K562 (cell line): ENCODE data around the gene NEB. TPM values are rescaled to one million over a fixed set of nuclear protein-coding genes. Genes with fewer than 3 reads are reported as not detected.

Experiments
- ATAC-seq: fragments of 200-7000 bp; cut with Tn5 transposase; 3 replicates; pipeline ENCODE4 v1.9.1; 2020; ENCODE audit warnings: moderate library complexity
- BruUV-seq: library from RNA; stranded (reverse); fragments of 400-500 nt; replicated peaks from 2 replicates; lab custom pipeline; 2021; lab: Mats Ljungman, UMichigan
- CTCF ChIA-PET: fragments of 300-600 bp; formaldehyde crosslinking; extraction: SDS; loops from one replicate; lab custom pipeline; 2021; ENCODE audit warnings: low intra/inter-chr PET ratio; lab: Yijun Ruan, JAX
- POLR2A ChIA-PET: fragments of 300-600, 350-650 bp; sonication (Branson Sonifier 250); formaldehyde crosslinking; extraction: SDS; loops from one replicate; lab custom pipeline; 2021; ENCODE audit warnings: antibody characterized with exemption, inconsistent platforms; lab: Yijun Ruan, JAX
- DNase-seq, 4 experiments: peaks; one replicate each; pipeline versions ENCODE4 v3.0.0 to v3.0.0-alpha.2; 2011 to 2018; ENCODE audit warnings: low spot score in 3 of 4, mixed read lengths in 3 of 4; ENCODE audit errors: extremely low read depth in 1 of 4
- FAIRE-seq: peaks from 2 replicates; lab custom pipeline; 2011; peaks lifted over from hg19 to GRCh38; lab: Jason Lieb, UNC
- H2AFZ ChIP-seq: 2 replicates; pipeline ENCODE4 v1.6.0; 2011; ENCODE audit warnings: low read depth, low read length, control low read depth, inconsistent platforms
- H3K27ac ChIP-seq: fragments of 200-600 bp; 3 replicates; pipeline ENCODE4 v1.8.0; 2011; ENCODE audit warnings: low read depth, mild to moderate bottlenecking, control low read depth, inconsistent platforms, low read length, moderate library complexity, mixed read lengths; ENCODE audit errors: extremely low read depth
- H3K27me3 ChIP-seq, 2 experiments: fragments of 300-600 bp in 1 of 2; 2 replicates in 1 of 2; 3 replicates in 1 of 2; pipeline versions ENCODE4 v1.6.0 to v1.8.0; 2011; ENCODE audit warnings: inconsistent platforms in 2 of 2, low read length in 2 of 2, mild to moderate bottlenecking in 1 of 2, mixed read lengths in 1 of 2, moderate library complexity in 1 of 2; ENCODE audit not compliant: control insufficient read depth in 2 of 2, insufficient read depth in 2 of 2
- H3K36me3 ChIP-seq: fragments of 300-600 bp; 3 replicates; pipeline ENCODE4 v1.8.0; 2011; ENCODE audit warnings: mild to moderate bottlenecking, low read length, inconsistent platforms; ENCODE audit not compliant: control insufficient read depth, insufficient read depth
- H3K4me1 ChIP-seq, 2 experiments: fragments of 200-600 bp in 1 of 2; replicated peaks in 1 of 2; 2 replicates in 1 of 2; 3 replicates in 1 of 2; pipeline versions ENCODE4 v1.5.1 to v1.8.0; 2011; ENCODE audit warnings: inconsistent platforms in 2 of 2, low read length in 2 of 2, mild to moderate bottlenecking in 1 of 2, mixed read lengths in 1 of 2, moderate library complexity in 1 of 2; ENCODE audit not compliant: control insufficient read depth in 2 of 2, insufficient read depth in 2 of 2
- H3K4me2 ChIP-seq: 2 replicates; pipeline ENCODE4 v1.6.1; 2011; ENCODE audit warnings: low read length, control low read depth, inconsistent platforms, mixed read lengths; ENCODE audit not compliant: insufficient read depth
- H3K4me3 ChIP-seq: fragments of 200-600 bp; sonication (generic), shearing (Covaris generic); 2 replicates; pipeline ENCODE4 v1.5.1; 2016; ENCODE audit warnings: control low read depth, inconsistent platforms
- H3K79me2 ChIP-seq: fragments of 200-600 bp; 3 replicates; pipeline ENCODE4 v1.8.0; 2011; ENCODE audit warnings: low read length, inconsistent platforms; ENCODE audit not compliant: control insufficient read depth, insufficient read depth
- H3K9ac ChIP-seq, 2 experiments: 2 replicates each; pipeline versions ENCODE4 v1.6.0 to v1.6.1; 2011; ENCODE audit warnings: low read depth in 2 of 2, low read length in 2 of 2, control low read depth in 1 of 2, inconsistent platforms in 1 of 2, mild to moderate bottlenecking in 1 of 2, mixed read lengths in 1 of 2; ENCODE audit not compliant: insufficient read depth in 1 of 2
- H3K9me1 ChIP-seq: one replicate; pipeline ENCODE4 v1.6.0; 2011; ENCODE audit warnings: inconsistent platforms, mild to moderate bottlenecking, low read length, moderate library complexity; ENCODE audit not compliant: control insufficient read depth, insufficient read depth
- H3K9me3 ChIP-seq: replicated peaks from 2 replicates; pipeline ENCODE4 v1.5.1; 2011; ENCODE audit warnings: low read depth, low read length, inconsistent platforms; ENCODE audit not compliant: control insufficient read depth, insufficient read depth
- H4K20me1 ChIP-seq: replicated peaks from 2 replicates; pipeline ENCODE4 v1.6.1; 2011; ENCODE audit warnings: low read length, inconsistent platforms, mixed read lengths; ENCODE audit not compliant: control insufficient read depth, insufficient read depth
- BHLHE40 ChIP-seq: IDR thresholded peaks from 2 replicates; pipeline ENCODE4 v1.6.1; 2011; ENCODE audit warnings: low read length, improper control_type of control experiment
- CBFB ChIP-seq: sonication (generic); formaldehyde crosslinking; IDR thresholded peaks from 2 replicates; pipeline ENCODE4 v1.4.0; 2020; ENCODE audit warnings: mild to moderate bottlenecking, missing genetic modification reagents
- DEAF1 ChIP-seq: fragments of 450-650 bp; formaldehyde crosslinking; IDR thresholded peaks from 2 replicates; pipeline ENCODE4 v1.4.0; 2020; ENCODE audit warnings: mild to moderate bottlenecking, moderate library complexity
- EGR1 ChIP-seq: fragments of 450-650 bp; conservative IDR thresholded peaks from 2 replicates; pipeline ENCODE4 v1.6.1; 2017; ENCODE audit warnings: mild to moderate bottlenecking
- HSF4 ChIP-seq: fragments of 250-450 bp; sonication (Bioruptor Pico); IDR thresholded peaks from 2 replicates; pipeline ENCODE4 v2.1.2; 2022; ENCODE audit warnings: mild to moderate bottlenecking, moderate library complexity, borderline replicate concordance
- MNT ChIP-seq, 2 experiments: fragments of 450-650 bp; conservative IDR thresholded peaks; 2 replicates each; pipeline ENCODE4 v1.6.1; 2017; ENCODE audit warnings: mild to moderate bottlenecking in 2 of 2, moderate library complexity in 2 of 2
- PURB ChIP-seq: sonication (generic); formaldehyde crosslinking; IDR thresholded peaks from 2 replicates; pipeline ENCODE4 v1.9.0; 2021; ENCODE audit warnings: low read depth, mild to moderate bottlenecking, missing genetic modification reagents
- SNIP1 ChIP-seq: fragments of 450-650 bp; IDR thresholded peaks from 2 replicates; pipeline ENCODE4 v1.7.1; 2017; ENCODE audit warnings: low read depth, mild to moderate bottlenecking
- SRF ChIP-seq, 2 experiments: fragments of 250-450, 450-650 bp in 1 of 2; sonication (Bioruptor Pico) in 1 of 2; sonication (generic) in 1 of 2; formaldehyde crosslinking; IDR thresholded peaks; 2 replicates each; pipeline versions ENCODE4 v1.5.0 to v1.5.1; 2020 to 2022; ENCODE audit warnings: mild to moderate bottlenecking in 1 of 2, missing genetic modification reagents in 1 of 2
- TEAD4 ChIP-seq, 2 experiments: sonication (generic) in 1 of 2; formaldehyde crosslinking in 1 of 2; IDR thresholded peaks; 2 replicates each; pipeline versions ENCODE4 v1.6.1 to v1.8.0; 2012 to 2022; ENCODE audit warnings: borderline replicate concordance in 1 of 2, inconsistent platforms in 1 of 2, low read length in 1 of 2, mild to moderate bottlenecking in 1 of 2, missing genetic modification reagents in 1 of 2
- WHSC1 ChIP-seq: IDR thresholded peaks from one replicate; pipeline ENCODE4 v1.6.1; 2012; ENCODE audit warnings: low read length, control low read depth, inconsistent platforms
- ZFPM2 ChIP-seq: fragments of 250-450 bp; sonication (Bioruptor Pico); IDR thresholded peaks from 2 replicates; pipeline ENCODE4 v1.5.1; 2022; ENCODE audit warnings: mild to moderate bottlenecking
- ZNF445 ChIP-seq: fragments of 250-450 bp; sonication (Bioruptor Pico); IDR thresholded peaks from 2 replicates; pipeline ENCODE4 v1.4.0; 2020; ENCODE audit warnings: low read depth, mild to moderate bottlenecking, moderate library complexity
- WGBS: fragments of 100-300 bp; shearing (Covaris generic); methylation state at CpG from one replicate; pipeline ENCODE4 v1.1.6; 2016; ENCODE audit warnings: low coverage, mixed read lengths; ENCODE audit not compliant: insufficient coverage; ENCODE audit errors: missing lambda C conversion rate; 5-methylcytosine and 5-hydroxymethylcytosine counted together
- in situ Hi-C: fragments of 300-500 bp; cut with MboI; formaldehyde crosslinking; loops from 4 replicates; pipeline ENCODE4 v1.15.0; 2018; ENCODE audit warnings: inconsistent platforms, mixed read lengths
- intact Hi-C: fragments of 100-400 bp; cut with micrococcal nuclease; formaldehyde crosslinking; loops from 2 replicates; pipeline ENCODE4 v1.14.2; 2022
- polyA plus RNA-seq, 8 experiments: library from polyadenylated mRNA; depleted of rRNA in 4 of 8; stranded (reverse) in 5 of 8; unstranded in 3 of 8; fragments of >200 nt; fragmentation: Nextera tagmentation in 2 of 8; fragmentation: Illumina TruSeq in 1 of 8; extraction: Ambion mirVana in 2 of 8; extraction: Trizol in 1 of 8; gene quantifications; 2 replicates each; pipeline versions ENCODE4 v1.2.1 to v1.2.3, GENCODE V29; 2011 to 2014; ENCODE audit warnings: inconsistent platforms in 1 of 8, missing spikeins in 1 of 8
- total RNA-seq, 7 experiments: library from RNA; depleted of rRNA in 6 of 7; stranded (reverse); fragments of >200 nt in 6 of 7; fragmentation: Illumina TruSeq in 2 of 7; extraction: Trizol in 2 of 7; gene quantifications; 2 replicates each; pipeline versions ENCODE4 v1.2.1 to v1.2.3, GENCODE V29; 2011 to 2021; ENCODE audit warnings: low replicate concordance in 1 of 7
- TF ChIP-seq, protein P1 (sequence below), 2 experiments: fragments of 450-650 bp in 1 of 2; sonication (generic) in 1 of 2; formaldehyde crosslinking in 1 of 2; IDR thresholded peaks in 1 of 2; conservative IDR thresholded peaks in 1 of 2; 2 replicates each; pipeline versions ENCODE4 v1.6.1 to v1.8.1; 2016 to 2023; ENCODE audit warnings: mild to moderate bottlenecking in 2 of 2, moderate library complexity in 2 of 2, inconsistent platforms in 1 of 2, missing genetic modification reagents in 1 of 2
- TF ChIP-seq, protein P2 (sequence below): fragments of 150-350 bp; conservative IDR thresholded peaks from 2 replicates; pipeline ENCODE4 v1.6.1; 2014; ENCODE audit warnings: low read length
- TF ChIP-seq, protein P3 (sequence below): fragments of 250-450 bp; sonication (Bioruptor Pico); IDR thresholded peaks from 2 replicates; pipeline ENCODE4 v1.8.0; 2021; ENCODE audit warnings: moderate library complexity, mild to moderate bottlenecking, inconsistent platforms

Gene NEB
- total and polyA plus RNA-seq, 9 of the 15 experiments (the other 6 are each of a cell fraction or from before 2014, with no cell fraction given), result 1.7 to 3.8 (median 2.9) TPM

DNA sequence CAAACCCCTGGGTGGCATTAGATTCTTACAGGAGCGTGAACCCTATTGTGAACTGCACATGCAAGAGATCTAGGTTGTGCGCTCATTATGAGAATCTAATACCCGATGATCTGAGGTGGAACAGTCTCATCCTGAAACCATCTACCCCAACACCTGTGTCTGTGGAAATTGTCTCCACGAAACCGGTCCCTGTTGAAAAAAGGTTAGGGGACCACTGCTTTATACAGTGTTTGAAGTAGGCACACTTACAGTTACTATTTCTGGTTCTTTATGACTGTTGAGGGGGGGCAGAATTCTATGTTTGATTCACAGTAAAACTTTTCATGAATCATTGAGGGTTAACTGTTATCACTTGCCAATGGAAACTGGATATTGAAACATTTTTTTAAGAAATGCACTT lies 252.5 kb downstream of the NEB start:
- no peaks in the 10 kb centered on the region for H3K79me2 ChIP-seq
- 99% methylated on average over 5 of the region's 5 CpGs for WGBS
- intact Hi-C loops (no loop called here), in situ Hi-C loops (no loop called here)
- no peak overlapping the region for H3K27ac ChIP-seq
- H4K20me1 ChIP-seq, result no peaks in the 10 kb centered on the region
- no peak overlapping the region for H3K4me2 ChIP-seq
- no peak overlapping the region for H3K4me3 ChIP-seq
- FAIRE-seq, result no peak
- ChIA-PET CTCF (no interaction called here), POLR2A (interaction anchor here (0.5 to 0.7 kb wide), 2 partner anchors 34 to 35 kb away, joined by 3 read pairs; no protein-coding TSS in a partner anchor)
- H3K9ac ChIP-seq, result no peak overlapping the region
- BruUV-seq, result no TSS peak
- no peak overlapping the region for H2AFZ ChIP-seq
- H3K9me3 ChIP-seq, result no peaks in the 10 kb centered on the region
- no peak for ATAC-seq
- no peaks in the 10 kb centered on the region for H3K4me1 ChIP-seq
- DNase-seq, result no peak
- peaks cover 89% of the 10 kb centered on the region for H3K36me3 ChIP-seq
- no peaks in the 10 kb centered on the region for H3K9me1 ChIP-seq
- H3K27me3 ChIP-seq, result no peaks in the 10 kb centered on the region
- no peak for TF ChIP-seq SNIP1
- TF ChIP-seq HSF4 (CRISPR knock-in tag), result no peak
- no peak for TF ChIP-seq SRF (CRISPR knock-in tag; IDR thresholded peaks at IDR 0.05)
- no peak for TF ChIP-seq TEAD4 (IDR thresholded peaks at IDR 0.05; ENCODE audit: low read length)
- no peak for TF ChIP-seq TEAD4 (CRISPR knock-in tag; IDR thresholded peaks at IDR 0.05; ENCODE audit: borderline replicate concordance)
- TF ChIP-seq WHSC1, result no peak
- TF ChIP-seq, protein P1, sequence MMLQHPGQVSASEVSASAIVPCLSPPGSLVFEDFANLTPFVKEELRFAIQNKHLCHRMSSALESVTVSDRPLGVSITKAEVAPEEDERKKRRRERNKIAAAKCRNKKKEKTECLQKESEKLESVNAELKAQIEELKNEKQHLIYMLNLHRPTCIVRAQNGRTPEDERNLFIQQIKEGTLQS (IDR thresholded peaks at IDR 0.05), result no peak
- TF ChIP-seq, protein P1 (CRISPR knock-in tag; conservative IDR thresholded peaks at IDR 0.05), result no peak
- TF ChIP-seq PURB, result no peak
- TF ChIP-seq EGR1, result no peak
- no peak for TF ChIP-seq ZFPM2
- TF ChIP-seq, protein P2, sequence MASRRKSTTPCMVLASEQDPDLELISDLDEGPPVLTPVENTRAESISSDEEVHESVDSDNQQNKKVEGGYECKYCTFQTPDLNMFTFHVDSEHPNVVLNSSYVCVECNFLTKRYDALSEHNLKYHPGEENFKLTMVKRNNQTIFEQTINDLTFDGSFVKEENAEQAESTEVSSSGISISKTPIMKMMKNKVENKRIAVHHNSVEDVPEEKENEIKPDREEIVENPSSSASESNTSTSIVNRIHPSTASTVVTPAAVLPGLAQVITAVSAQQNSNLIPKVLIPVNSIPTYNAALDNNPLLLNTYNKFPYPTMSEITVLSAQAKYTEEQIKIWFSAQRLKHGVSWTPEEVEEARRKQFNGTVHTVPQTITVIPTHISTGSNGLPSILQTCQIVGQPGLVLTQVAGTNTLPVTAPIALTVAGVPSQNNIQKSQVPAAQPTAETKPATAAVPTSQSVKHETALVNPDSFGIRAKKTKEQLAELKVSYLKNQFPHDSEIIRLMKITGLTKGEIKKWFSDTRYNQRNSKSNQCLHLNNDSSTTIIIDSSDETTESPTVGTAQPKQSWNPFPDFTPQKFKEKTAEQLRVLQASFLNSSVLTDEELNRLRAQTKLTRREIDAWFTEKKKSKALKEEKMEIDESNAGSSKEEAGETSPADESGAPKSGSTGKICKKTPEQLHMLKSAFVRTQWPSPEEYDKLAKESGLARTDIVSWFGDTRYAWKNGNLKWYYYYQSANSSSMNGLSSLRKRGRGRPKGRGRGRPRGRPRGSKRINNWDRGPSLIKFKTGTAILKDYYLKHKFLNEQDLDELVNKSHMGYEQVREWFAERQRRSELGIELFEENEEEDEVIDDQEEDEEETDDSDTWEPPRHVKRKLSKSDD, result no peak
- TF ChIP-seq MNT (conservative IDR thresholded peaks at IDR 0.05), result no peak
- TF ChIP-seq, protein P3, sequence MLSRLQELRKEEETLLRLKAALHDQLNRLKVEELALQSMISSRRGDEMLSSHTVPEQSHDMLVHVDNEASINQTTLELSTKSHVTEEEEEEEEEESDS (CRISPR knock-in tag), result no peak
- no peak for TF ChIP-seq ZNF445 (CRISPR knock-in tag)
- no peak for TF ChIP-seq BHLHE40
- TF ChIP-seq CBFB (CRISPR knock-in tag), result no peak
- TF ChIP-seq DEAF1 (CRISPR knock-in tag), result no peak
